ENCODE data around the gene CYSTM1. TPM values are rescaled to one million over a fixed set of nuclear protein-coding genes. Genes with fewer than 3 reads are reported as not detected.

The CYSTM1 gene
- total RNA-seq, 1 experiment from 2014 or later = 27.2 TPM

- intact Hi-C loops (cut with micrococcal nuclease; ENCODE audit: unreplicated experiment) = loop anchor here (10.0 kb wide), 1 partner anchor 144 kb away; no protein-coding TSS in a partner anchor
- no peak for DNase-seq
- H3K4me3 ChIP-seq = no peak overlapping the region
- ChIA-PET CTCF (no interaction called here), POLR2A (ENCODE audit: unreplicated experiment) (no interaction called here)
- no TSS peak for BruUV-seq (replicated peaks)
- H4K20me1 ChIP-seq (ENCODE audit: insufficient read depth) = no peaks in the 10 kb centered on the region
- TF ChIP-seq EZH2 (IDR thresholded peaks at IDR 0.05; ENCODE audit: low read depth) = no peak
- no peak for TF ChIP-seq CTCF (conservative IDR thresholded peaks at IDR 0.05)
- H3K79me2 ChIP-seq (ENCODE audit: low read depth) = no peaks in the 10 kb centered on the region
- H3K9me2 ChIP-seq (ENCODE audit: insufficient read depth) = no peaks in the 10 kb centered on the region
- H3K4me2 ChIP-seq = no peak overlapping the region
- H3K27me3 ChIP-seq (ENCODE audit: insufficient read depth, low read depth) = no peaks in the 10 kb centered on the region
- H3K4me1 ChIP-seq (replicated peaks; ENCODE audit: insufficient read depth) = no peaks in the 10 kb centered on the region
- H2AFZ ChIP-seq = no peak overlapping the region
- H3K36me3 ChIP-seq (ENCODE audit: low read depth) = no peaks in the 10 kb centered on the region
- H3K9me3 ChIP-seq (ENCODE audit: insufficient read depth, low read depth) = peaks cover 4% of the 10 kb centered on the region; the same call in 1 of the 2 replicates
- no peak overlapping the region for H3K27ac ChIP-seq
- no peaks in the 10 kb centered on the region for H3F3A ChIP-seq (ENCODE audit: insufficient read depth, low read depth)
Measured at GRCh38 chr5:140228364-140228837, 53.4 kb downstream of the CYSTM1 start.

GRCh38 chr5:140230373-140230772 lies 55.4 kb downstream of the CYSTM1 start:
- no peak for DNase-seq
- intact Hi-C loops (cut with micrococcal nuclease; ENCODE audit: unreplicated experiment) = loop anchor here (10.0 kb wide), 1 partner anchor 446 kb away; no protein-coding TSS in a partner anchor
- no peak overlapping the region for H3K4me3 ChIP-seq
- H3K79me2 ChIP-seq (ENCODE audit: low read depth) = no peaks in the 10 kb centered on the region
- no TSS peak for BruUV-seq (replicated peaks)
- peaks cover 4% of the 10 kb centered on the region; the same call in 1 of the 2 replicates for H3K9me3 ChIP-seq (ENCODE audit: insufficient read depth, low read depth)
- no peaks in the 10 kb centered on the region; the same call in 1 of the 2 replicates for H3K9me2 ChIP-seq (ENCODE audit: insufficient read depth)
- no peaks in the 10 kb centered on the region for H3F3A ChIP-seq (ENCODE audit: insufficient read depth, low read depth)
- no peaks in the 10 kb centered on the region for H3K36me3 ChIP-seq (ENCODE audit: low read depth)
- no peaks in the 10 kb centered on the region for H3K27me3 ChIP-seq (ENCODE audit: insufficient read depth, low read depth)
- no peak overlapping the region for H3K27ac ChIP-seq
- no peaks in the 10 kb centered on the region for H3K4me1 ChIP-seq (replicated peaks; ENCODE audit: insufficient read depth)
- H2AFZ ChIP-seq = no peak overlapping the region
- ChIA-PET CTCF (no interaction called here), POLR2A (ENCODE audit: unreplicated experiment) (no interaction called here)
- TF ChIP-seq EZH2 (IDR thresholded peaks at IDR 0.05; ENCODE audit: low read depth) = no peak
- TF ChIP-seq CTCF (conservative IDR thresholded peaks at IDR 0.05) = no peak
- H4K20me1 ChIP-seq (ENCODE audit: insufficient read depth) = no peaks in the 10 kb centered on the region
- no peak overlapping the region for H3K4me2 ChIP-seq

GRCh38 chr5:140232731-140233130 lies 57.7 kb downstream of the CYSTM1 start:
- no peaks in the 10 kb centered on the region; the same call in 1 of the 2 replicates for H3K9me2 ChIP-seq (ENCODE audit: insufficient read depth)
- no peaks in the 10 kb centered on the region for H3K36me3 ChIP-seq (ENCODE audit: low read depth)
- intact Hi-C loops (cut with micrococcal nuclease; ENCODE audit: unreplicated experiment) = loop anchor here (10.0 kb wide), 1 partner anchor 448 kb away; no protein-coding TSS in a partner anchor
- POLR2A ChIA-PET (ENCODE audit: unreplicated experiment) = no interaction called here
- no peak overlapping the region for H3K27ac ChIP-seq
- no peaks in the 10 kb centered on the region for H3K4me1 ChIP-seq (replicated peaks; ENCODE audit: insufficient read depth)
- no peak overlapping the region for H2AFZ ChIP-seq
- no peak overlapping the region for H3K4me2 ChIP-seq
- no TSS peak for BruUV-seq (replicated peaks)
- TF ChIP-seq EZH2 (IDR thresholded peaks at IDR 0.05; ENCODE audit: low read depth) (no peak), CTCF (conservative IDR thresholded peaks at IDR 0.05) (no peak)
- H3K27me3 ChIP-seq (ENCODE audit: insufficient read depth, low read depth) = no peaks in the 10 kb centered on the region
- no peaks in the 10 kb centered on the region for H3K79me2 ChIP-seq (ENCODE audit: low read depth)
- no peak for DNase-seq
- CTCF ChIA-PET = no interaction called here
- H3K9me3 ChIP-seq (ENCODE audit: insufficient read depth, low read depth) = peaks cover 4% of the 10 kb centered on the region; the same call in 1 of the 2 replicates
- H4K20me1 ChIP-seq (ENCODE audit: insufficient read depth) = no peaks in the 10 kb centered on the region
- no peak overlapping the region for H3K4me3 ChIP-seq
- no peaks in the 10 kb centered on the region for H3F3A ChIP-seq (ENCODE audit: insufficient read depth, low read depth)
